Chondrocyte (in vitro differentiated cells): ENCODE measurements around the gene ACP7. TPM values are rescaled to one million over a fixed set of nuclear protein-coding genes. Genes with fewer than 3 reads are reported as not detected.

Experiments
- DNase-seq: peaks from one replicate; pipeline ENCODE4 v3.0.0; 2021; ENCODE audit warnings: mixed read lengths, low spot score
- H3K27ac Mint-ChIP-seq: one replicate; pipeline ENCODE4 v1.8.0; 2021; ENCODE audit warnings: mild to moderate bottlenecking, moderate library complexity, mixed read lengths; ENCODE audit not compliant: unreplicated experiment
- H3K27me3 Mint-ChIP-seq: 2 replicates; pipeline ENCODE4 v1.8.0; 2021; ENCODE audit warnings: low read depth, mixed read lengths
- H3K36me3 Mint-ChIP-seq: 2 replicates; pipeline ENCODE4 v1.8.0; 2021; ENCODE audit warnings: low read depth, mixed read lengths
- H3K4me1 Mint-ChIP-seq: 2 replicates; pipeline ENCODE4 v1.8.0; 2021; ENCODE audit warnings: low read depth, mild to moderate bottlenecking, mixed read lengths
- H3K4me3 Mint-ChIP-seq: one replicate; pipeline ENCODE4 v1.8.0; 2021; ENCODE audit warnings: mild to moderate bottlenecking, moderate library complexity, mixed read lengths; ENCODE audit not compliant: unreplicated experiment
- H3K9me3 Mint-ChIP-seq: 2 replicates; pipeline ENCODE4 v1.8.0; 2021; ENCODE audit warnings: low read depth, mixed read lengths
- CTCF ChIP-seq: fragments of 200-600 bp; sonication (generic); IDR thresholded peaks from 2 replicates; pipeline ENCODE4 v1.5.0; 2021; ENCODE audit warnings: antibody characterized with exemption, mild to moderate bottlenecking, moderate library complexity
- total RNA-seq: library from RNA; stranded (reverse); gene quantifications from 3 replicates; pipeline ENCODE4 v1.2.1, GENCODE V29; 2021

Gene ACP7
- total RNA-seq, 1 donor from 2014 or later: not detected

- Mint-ChIP-seq H3K27me3 (peaks cover 23% of the 10 kb centered on the region), H3K9me3 (no peaks in the 10 kb centered on the region), H3K4me1 (peaks cover 4% of the 10 kb centered on the region), H3K4me3 (no peak overlapping the region), H3K27ac (no peak overlapping the region), H3K36me3 (no peaks in the 10 kb centered on the region)
- no peak for DNase-seq
- TF ChIP-seq CTCF: no peak
These were observed 25.5 kb downstream of the ACP7 start for GRCh38 chr19:39109641-39110040.

GRCh38 chr19:39110263-39110967 lies 26.2 kb downstream of the ACP7 start:
- no peak for DNase-seq

GRCh38 chr19:39111593-39112199 lies 27.5 kb downstream of the ACP7 start:
- no peaks in the 10 kb centered on the region for H3K9me3 Mint-ChIP-seq
- TF ChIP-seq CTCF: no peak
- H3K27ac Mint-ChIP-seq: no peak overlapping the region
- no peaks in the 10 kb centered on the region for H3K36me3 Mint-ChIP-seq
- no peak overlapping the region for H3K4me3 Mint-ChIP-seq
- DNase-seq: no peak
- H3K4me1 Mint-ChIP-seq: peaks cover 4% of the 10 kb centered on the region
- peaks cover 16% of the 10 kb centered on the region for H3K27me3 Mint-ChIP-seq

More at GRCh38 chr19:39110263-39110967, 26.2 kb downstream of the ACP7 start:
- Mint-ChIP-seq H3K27ac (no peak overlapping the region), H3K36me3 (no peaks in the 10 kb centered on the region), H3K4me3 (no peak overlapping the region), H3K4me1 (peaks cover 4% of the 10 kb centered on the region), H3K27me3 (peaks cover 22% of the 10 kb centered on the region), H3K9me3 (no peaks in the 10 kb centered on the region)
- peak; percentile 85 for TF ChIP-seq CTCF

GRCh38 chr19:39112338-39112890 lies 28.2 kb downstream of the ACP7 start:
- DNase-seq: no peak
- Mint-ChIP-seq H3K9me3 (no peaks in the 10 kb centered on the region), H3K4me1 (peaks cover 4% of the 10 kb centered on the region), H3K36me3 (no peaks in the 10 kb centered on the region), H3K27ac (no peak overlapping the region), H3K27me3 (peaks cover 15% of the 10 kb centered on the region), H3K4me3 (no peak overlapping the region)
- no peak for TF ChIP-seq CTCF

- Mint-ChIP-seq H3K27ac (no peak overlapping the region), H3K27me3 (peaks cover 15% of the 10 kb centered on the region), H3K4me1 (peaks cover 4% of the 10 kb centered on the region), H3K4me3 (no peak overlapping the region), H3K9me3 (no peaks in the 10 kb centered on the region), H3K36me3 (no peaks in the 10 kb centered on the region)
- DNase-seq: no peak
- TF ChIP-seq CTCF: no peak
These were observed 29.0 kb downstream of the ACP7 start for GRCh38 chr19:39113199-39113598.
